HepG2 (cell line): ENCODE measurements around the gene ZNF771. TPM values are rescaled to one million over a fixed set of nuclear protein-coding genes. Genes with fewer than 3 reads are reported as not detected.

Source experiments
- ATM ChIP-seq: fragments of 450-650 bp; IDR thresholded peaks from 2 replicates; pipeline ENCODE4 v1.7.1; 2017; ENCODE audit warnings: mild to moderate bottlenecking, borderline replicate concordance
- CREB3 ChIP-seq: sonication (generic); formaldehyde crosslinking; IDR thresholded peaks from 2 replicates; pipeline ENCODE4 v1.5.0; 2020; ENCODE audit warnings: missing genetic modification reagents
- FLYWCH1 ChIP-seq: sonication (generic); formaldehyde crosslinking; IDR thresholded peaks from 2 replicates; pipeline ENCODE4 v1.8.1; 2023; ENCODE audit warnings: mild to moderate bottlenecking, missing genetic modification reagents
- HOXA9 ChIP-seq: sonication (generic); formaldehyde crosslinking; IDR thresholded peaks from 2 replicates; pipeline ENCODE4 v1.8.1; 2022; ENCODE audit warnings: missing genetic modification reagents, mild to moderate bottlenecking, moderate library complexity, borderline replicate concordance
- HOXD1 ChIP-seq: sonication (generic); formaldehyde crosslinking; IDR thresholded peaks from 2 replicates; pipeline ENCODE4 v1.5.0; 2020; ENCODE audit warnings: missing genetic modification reagents
- KDM3A ChIP-seq: IDR thresholded peaks from 2 replicates; pipeline ENCODE4 v1.6.1; 2018; ENCODE audit warnings: low read depth, missing compliant biosample characterization
- NAIF1 ChIP-seq: sonication (generic); formaldehyde crosslinking; IDR thresholded peaks from 2 replicates; pipeline ENCODE4 v1.5.0; 2020; ENCODE audit warnings: mild to moderate bottlenecking, missing genetic modification reagents, borderline replicate concordance
- NCOR1 ChIP-seq: fragments of 200-600 bp; sonication (generic); IDR thresholded peaks from 2 replicates; pipeline ENCODE4 v1.7.0; 2017; ENCODE audit warnings: antibody characterized with exemption, low read length, borderline replicate concordance
- NR2F2 ChIP-seq: IDR thresholded peaks from 2 replicates; pipeline ENCODE4 v1.6.1; 2012; ENCODE audit warnings: low read depth, inconsistent platforms, borderline replicate concordance
- PAF1 ChIP-seq: IDR thresholded peaks from 2 replicates; pipeline ENCODE4 v1.6.1; 2016; ENCODE audit warnings: missing genetic modification reagents, missing compliant biosample characterization
- SIX4 ChIP-seq: sonication (generic); formaldehyde crosslinking; IDR thresholded peaks from 2 replicates; pipeline ENCODE4 v1.4.0; 2020; ENCODE audit warnings: missing genetic modification reagents
- SPEN ChIP-seq: sonication (generic); formaldehyde crosslinking; IDR thresholded peaks from 2 replicates; pipeline ENCODE4 v1.5.1; 2020; ENCODE audit warnings: low read depth, mild to moderate bottlenecking, missing genetic modification reagents
- ZNF318 ChIP-seq: sonication (generic); formaldehyde crosslinking; IDR thresholded peaks from 2 replicates; pipeline ENCODE4 v1.4.0; 2020; ENCODE audit warnings: mild to moderate bottlenecking, missing genetic modification reagents
- ZNF496 ChIP-seq: sonication (generic); formaldehyde crosslinking; IDR thresholded peaks from 2 replicates; pipeline ENCODE4 v1.8.1; 2023; ENCODE audit warnings: mild to moderate bottlenecking, moderate library complexity, missing genetic modification reagents; ENCODE audit not compliant: insufficient replicate concordance
- ZNF607 ChIP-seq: sonication (generic); formaldehyde crosslinking; IDR thresholded peaks from 2 replicates; pipeline ENCODE4 v1.5.1; 2020; ENCODE audit warnings: missing genetic modification reagents, mild to moderate bottlenecking, borderline replicate concordance
- ZNF687 ChIP-seq: sonication (generic); formaldehyde crosslinking; IDR thresholded peaks from 2 replicates; pipeline ENCODE4 v1.5.1; 2020; ENCODE audit warnings: mild to moderate bottlenecking, missing genetic modification reagents, moderate library complexity
- ZSCAN25 ChIP-seq: sonication (generic); formaldehyde crosslinking; IDR thresholded peaks from 2 replicates; pipeline ENCODE4 v1.8.0; 2022; ENCODE audit warnings: mild to moderate bottlenecking, missing genetic modification reagents
- polyA plus RNA-seq, 8 experiments: library from polyadenylated mRNA; depleted of rRNA in 3 of 8; stranded (reverse) in 7 of 8; unstranded in 1 of 8; fragments of >200 nt; fragmentation: Illumina TruSeq in 4 of 8; extraction: Trizol in 4 of 8; gene quantifications; 2 replicates each; pipeline versions ENCODE4 v1.2.1 to v1.2.3, GENCODE V29; 2011 to 2016; ENCODE audit warnings: low read depth in 4 of 8, missing spikeins in 1 of 8, mixed read lengths in 1 of 8; ENCODE audit not compliant: insufficient read depth in 1 of 8
- total RNA-seq, 5 experiments: library from RNA; depleted of rRNA; stranded (reverse); fragments of >200 nt; fragmentation: Illumina TruSeq; extraction: Trizol; gene quantifications; 2 replicates each; pipeline ENCODE4 v1.2.3, GENCODE V29; 2016; ENCODE audit warnings: low read depth in 1 of 5

The ZNF771 gene
- total and polyA plus RNA-seq, 2 of the 13 experiments (the other 11 are each of a cell fraction or from before 2014, with no cell fraction given) = 5.0 to 11.8 TPM

GRCh38 chr16:30430428-30430970 lies 23.1 kb downstream of the ZNF771 start (continued):
- peak; percentile 7; the same call in 1 of the 2 replicates for TF ChIP-seq ZNF607 (CRISPR knock-in tag)
- no peak for TF ChIP-seq PAF1
- TF ChIP-seq ZSCAN25 (CRISPR knock-in tag) = peak; percentile 49; the same call in 1 of the 2 replicates
- peak; percentile 33; the same call in 1 of the 2 replicates for TF ChIP-seq CREB3
- TF ChIP-seq SPEN (CRISPR knock-in tag) = peak; percentile 74
- no peak for TF ChIP-seq ZNF496 (CRISPR knock-in tag)
- no peak; the same call in 1 of the 2 replicates for TF ChIP-seq NR2F2
- no peak for TF ChIP-seq NCOR1
- no peak for TF ChIP-seq ATM
- no peak for TF ChIP-seq HOXA9 (CRISPR knock-in tag)
- TF ChIP-seq KDM3A (CRISPR knock-in tag) = no peak
- TF ChIP-seq ZNF687 (CRISPR knock-in tag) = peak; percentile 97
- TF ChIP-seq FLYWCH1 (CRISPR knock-in tag) = no peak; the same call in 1 of the 2 replicates
- no peak; the same call in 1 of the 2 replicates for TF ChIP-seq ZNF318
- no peak for TF ChIP-seq NAIF1
- peak; percentile 72 for TF ChIP-seq HOXD1 (CRISPR knock-in tag)
- TF ChIP-seq SIX4 (CRISPR knock-in tag) = no peak
